Colonic mucosa (tissue), 4 donors: Measurements from ENCODE around the gene OOSP1. TPM values are rescaled to one million over a fixed set of nuclear protein-coding genes. Genes with fewer than 3 reads are reported as not detected.

Experiments
- DNase-seq: peaks from one replicate; pipeline ENCODE4 v3.0.0-alpha.2; 2020
- H3K27ac ChIP-seq: fragments of 200-600 bp; one replicate; pipeline ENCODE4 v1.8.0; 2021
- H3K27me3 ChIP-seq: fragments of 200-600 bp; one replicate; pipeline ENCODE4 v1.8.0; 2021
- H3K36me3 ChIP-seq: fragments of 200-600 bp; one replicate; pipeline ENCODE4 v1.8.0; 2021
- H3K4me1 ChIP-seq: fragments of 200-600 bp; one replicate; pipeline ENCODE4 v1.8.0; 2021; ENCODE audit warnings: mild to moderate bottlenecking
- H3K4me3 ChIP-seq: fragments of 200-600 bp; one replicate; pipeline ENCODE4 v1.8.0; 2021
- H3K9ac ChIP-seq, 2 donors: one replicate each; pipeline ENCODE4 v1.7.0; 2013; ENCODE audit warnings: control low read depth in 2 of 2, low read depth in 2 of 2, low read length in 2 of 2
- H3K9me3 ChIP-seq: fragments of 200-600 bp; one replicate; pipeline ENCODE4 v1.8.0; 2021
- intact Hi-C: fragments of 100-400 bp; cut with DNase I; formaldehyde crosslinking; loops from one replicate; pipeline ENCODE4 v1.14.1; 2022
- total RNA-seq, 2 donors: library from RNA; stranded (reverse); fragmentation: NEBNext Ultra II Directional in 1 of 2; extraction: Animal tissue kit (Norgen Biotek cat#: 25700) in 1 of 2; gene quantifications; one replicate each; pipeline ENCODE4 v1.2.1, GENCODE V29; 2021
- TF ChIP-seq, protein P1 (sequence below): fragments of 200-600 bp; IDR thresholded peaks from one replicate; pipeline ENCODE4 v1.8.0; 2022; ENCODE audit warnings: antibody characterized with exemption, mild to moderate bottlenecking
- donor health status: healthy.
- donor health status: DM: no; HTN: no; CAD: no.
- donor health status: DM: no; HTN: no; CAD: no.

Gene OOSP1, protein sequence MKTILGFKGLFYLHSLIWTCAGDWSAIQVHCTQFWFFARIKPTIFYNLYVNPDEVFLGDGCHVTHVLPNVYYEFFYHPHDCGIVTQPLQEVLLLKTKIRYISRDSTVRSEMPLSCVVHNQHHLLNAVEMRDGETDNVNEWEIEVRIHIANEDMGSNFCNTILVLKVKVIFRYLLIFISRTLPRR
- not detected for total RNA-seq

DNA sequence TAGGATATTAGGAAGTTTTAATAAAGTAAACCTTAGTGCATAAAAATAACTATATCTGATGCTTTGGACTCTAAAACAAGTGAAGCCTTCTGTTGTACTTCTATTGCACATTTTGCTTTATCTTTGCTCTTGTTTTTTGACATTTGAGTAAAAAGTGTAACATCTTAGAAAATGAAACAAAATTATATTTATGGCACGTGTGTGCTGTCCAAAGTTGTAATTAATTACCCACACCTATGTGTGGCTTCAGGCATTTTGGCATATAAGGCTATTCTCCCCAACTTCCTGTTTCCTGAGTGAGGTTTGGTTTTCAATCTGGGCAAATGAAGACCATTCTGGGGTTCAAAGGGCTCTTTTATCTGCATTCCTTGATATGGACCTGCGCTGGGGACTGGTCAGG is at the start of gene OOSP1:
Gene OOSP1, plus strand, starts transcription at position 301 of the 400 bp plus-strand sequence. Its CDS starts 23 bp downstream, at position 324.
- H3K27ac ChIP-seq, result no peak within 1 kb of the TSS

DNA sequence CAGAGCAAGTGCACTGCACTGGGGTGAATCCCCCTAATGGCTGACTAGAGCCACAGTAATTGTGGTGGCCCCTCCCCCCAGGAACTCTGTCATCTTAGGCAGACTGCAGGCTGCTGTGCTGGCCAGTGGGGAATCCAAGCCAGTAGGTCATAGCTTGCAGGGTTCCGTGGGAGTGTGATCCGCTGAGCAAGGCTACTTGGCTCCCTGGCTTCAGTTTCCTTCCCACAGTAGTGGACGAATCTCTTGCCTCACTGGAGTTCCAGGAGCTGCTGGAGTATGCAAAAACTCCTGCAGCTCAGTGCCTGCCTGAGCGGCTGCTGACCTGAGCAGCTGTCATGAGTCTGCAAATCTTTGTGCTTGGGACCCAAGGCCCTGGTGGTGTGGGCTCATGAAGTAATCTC is 46.5 kb upstream of the OOSP1 start:
- Histone ChIP-seq H3K36me3 (no peaks in the 10 kb centered on the region), H3K4me1 (no peaks in the 10 kb centered on the region), H3K9ac (no peak overlapping the region), H3K27ac (no peak overlapping the region), H3K27me3 (no peaks in the 10 kb centered on the region), H3K4me3 (no peak overlapping the region), H3K9me3 (no peaks in the 10 kb centered on the region)
- intact Hi-C loops, result no loop called here
- TF ChIP-seq, protein P1, sequence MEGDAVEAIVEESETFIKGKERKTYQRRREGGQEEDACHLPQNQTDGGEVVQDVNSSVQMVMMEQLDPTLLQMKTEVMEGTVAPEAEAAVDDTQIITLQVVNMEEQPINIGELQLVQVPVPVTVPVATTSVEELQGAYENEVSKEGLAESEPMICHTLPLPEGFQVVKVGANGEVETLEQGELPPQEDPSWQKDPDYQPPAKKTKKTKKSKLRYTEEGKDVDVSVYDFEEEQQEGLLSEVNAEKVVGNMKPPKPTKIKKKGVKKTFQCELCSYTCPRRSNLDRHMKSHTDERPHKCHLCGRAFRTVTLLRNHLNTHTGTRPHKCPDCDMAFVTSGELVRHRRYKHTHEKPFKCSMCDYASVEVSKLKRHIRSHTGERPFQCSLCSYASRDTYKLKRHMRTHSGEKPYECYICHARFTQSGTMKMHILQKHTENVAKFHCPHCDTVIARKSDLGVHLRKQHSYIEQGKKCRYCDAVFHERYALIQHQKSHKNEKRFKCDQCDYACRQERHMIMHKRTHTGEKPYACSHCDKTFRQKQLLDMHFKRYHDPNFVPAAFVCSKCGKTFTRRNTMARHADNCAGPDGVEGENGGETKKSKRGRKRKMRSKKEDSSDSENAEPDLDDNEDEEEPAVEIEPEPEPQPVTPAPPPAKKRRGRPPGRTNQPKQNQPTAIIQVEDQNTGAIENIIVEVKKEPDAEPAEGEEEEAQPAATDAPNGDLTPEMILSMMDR, result no peak
- no peak for DNase-seq

More for the DNA sequence above, at the start of gene OOSP1:
- H3K9me3 ChIP-seq, result no peaks in the 10 kb centered on the region
- no peaks in the 10 kb centered on the region for H3K4me1 ChIP-seq
- H3K27me3 ChIP-seq, result no peaks in the 10 kb centered on the region
- H3K36me3 ChIP-seq, result no peaks in the 10 kb centered on the region
- intact Hi-C loops, result no loop called here
- no peak for DNase-seq
- no peak within 1 kb of the TSS for H3K9ac ChIP-seq
- no peak within 1 kb of the TSS for H3K4me3 ChIP-seq
- TF ChIP-seq, protein P1, result no peak

DNA sequence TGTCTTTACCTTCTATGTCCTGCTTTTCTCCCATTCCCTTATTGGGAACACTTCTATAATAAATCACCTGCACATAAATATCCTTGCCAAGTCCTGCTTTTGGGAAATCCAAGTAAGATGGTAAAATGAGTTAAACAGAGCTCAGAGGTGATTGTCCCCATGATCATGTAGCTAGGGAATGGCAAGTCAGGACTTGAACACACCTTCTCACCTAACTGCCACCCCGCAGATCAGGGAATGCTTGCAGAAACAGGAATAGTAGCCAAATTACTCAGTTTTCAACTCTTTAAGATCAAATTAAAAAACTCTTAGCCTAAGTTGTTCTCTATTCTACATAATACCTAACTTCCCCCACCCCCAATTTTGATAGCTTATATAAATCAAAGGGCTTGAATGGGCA is 43.6 kb upstream of the OOSP1 start:
- no peak for DNase-seq
- Histone ChIP-seq H3K9ac (no peak overlapping the region), H3K9me3 (no peaks in the 10 kb centered on the region), H3K4me3 (no peak overlapping the region), H3K36me3 (no peaks in the 10 kb centered on the region), H3K27ac (no peak overlapping the region), H3K27me3 (no peaks in the 10 kb centered on the region), H3K4me1 (no peaks in the 10 kb centered on the region)
- TF ChIP-seq, protein P1, result no peak
- intact Hi-C loops, result no loop called here

DNA sequence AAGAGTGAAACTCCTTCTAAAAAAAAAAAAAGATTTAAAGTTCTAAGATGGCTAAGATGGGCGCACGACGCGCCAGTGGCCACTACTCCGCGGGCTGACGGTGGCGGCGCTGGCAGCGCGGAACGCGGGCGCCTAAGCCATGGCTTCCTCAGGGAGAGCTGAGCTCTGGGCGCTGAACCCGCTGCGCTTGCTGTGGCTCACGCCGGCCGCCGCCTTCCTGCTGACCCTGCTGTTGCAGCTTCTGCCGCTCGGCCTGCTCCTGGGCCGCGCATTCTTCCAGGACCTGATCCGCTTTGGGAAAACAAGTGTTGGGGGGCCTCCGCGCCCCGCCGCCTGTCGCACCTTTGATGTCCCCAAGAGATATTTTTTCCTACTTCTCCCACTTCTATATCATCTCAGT is 40.2 kb upstream of the OOSP1 start:
- TF ChIP-seq, protein P1, result no peak
- Histone ChIP-seq H3K9me3 (no peaks in the 10 kb centered on the region), H3K9ac (no peak overlapping the region), H3K36me3 (no peaks in the 10 kb centered on the region), H3K27ac (no peak overlapping the region), H3K4me3 (no peak overlapping the region), H3K4me1 (no peaks in the 10 kb centered on the region), H3K27me3 (no peaks in the 10 kb centered on the region)
- intact Hi-C loops, result no loop called here
- no peak for DNase-seq

DNA sequence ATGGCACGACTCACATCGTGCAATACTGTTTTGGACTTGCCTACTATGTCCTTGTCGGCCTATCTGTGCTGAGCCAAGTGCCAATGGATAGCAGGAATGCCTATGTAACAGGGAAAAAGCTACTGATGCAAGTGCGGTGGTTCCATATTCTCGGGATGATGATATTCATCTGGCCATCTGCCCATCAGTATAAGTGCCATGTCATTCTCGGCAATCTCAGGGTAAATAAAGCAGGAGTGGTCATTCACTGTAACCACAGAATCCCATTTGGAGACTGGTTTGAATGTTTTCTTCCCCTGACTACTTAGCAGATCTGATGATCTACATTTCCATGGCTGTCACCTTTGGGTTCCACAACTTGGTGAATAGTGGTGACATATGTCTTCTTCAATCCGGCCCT is 39.6 kb upstream of the OOSP1 start:
- TF ChIP-seq, protein P1, result no peak
- Histone ChIP-seq H3K36me3 (no peaks in the 10 kb centered on the region), H3K27me3 (no peaks in the 10 kb centered on the region), H3K9me3 (no peaks in the 10 kb centered on the region), H3K9ac (no peak overlapping the region), H3K27ac (no peak overlapping the region), H3K4me1 (no peaks in the 10 kb centered on the region), H3K4me3 (no peak overlapping the region)
- DNase-seq, result no peak
- intact Hi-C loops, result no loop called here
